Stimulated activated CD4-positive, alpha-beta T cell treated with anti-CD3 and anti-CD28 coated beads, Interleukin-1b, Interleukin-23, amount 100 ng/mL, for 1 hour (primary cell): Measurements from ENCODE around the gene CDC42BPA.
"Not testable (repeated sequence)": the region's sequence is repeated elsewhere in the genome, so short reads cannot be mapped to it uniquely, and the experiment has no call there.

Experiments used
- DNase-seq, 2 donors: peaks; one replicate each; pipeline ENCODE4 v3.0.0-alpha.2; 2020; ENCODE audit warnings: low read depth in 2 of 2

Gene CDC42BPA

DNA sequence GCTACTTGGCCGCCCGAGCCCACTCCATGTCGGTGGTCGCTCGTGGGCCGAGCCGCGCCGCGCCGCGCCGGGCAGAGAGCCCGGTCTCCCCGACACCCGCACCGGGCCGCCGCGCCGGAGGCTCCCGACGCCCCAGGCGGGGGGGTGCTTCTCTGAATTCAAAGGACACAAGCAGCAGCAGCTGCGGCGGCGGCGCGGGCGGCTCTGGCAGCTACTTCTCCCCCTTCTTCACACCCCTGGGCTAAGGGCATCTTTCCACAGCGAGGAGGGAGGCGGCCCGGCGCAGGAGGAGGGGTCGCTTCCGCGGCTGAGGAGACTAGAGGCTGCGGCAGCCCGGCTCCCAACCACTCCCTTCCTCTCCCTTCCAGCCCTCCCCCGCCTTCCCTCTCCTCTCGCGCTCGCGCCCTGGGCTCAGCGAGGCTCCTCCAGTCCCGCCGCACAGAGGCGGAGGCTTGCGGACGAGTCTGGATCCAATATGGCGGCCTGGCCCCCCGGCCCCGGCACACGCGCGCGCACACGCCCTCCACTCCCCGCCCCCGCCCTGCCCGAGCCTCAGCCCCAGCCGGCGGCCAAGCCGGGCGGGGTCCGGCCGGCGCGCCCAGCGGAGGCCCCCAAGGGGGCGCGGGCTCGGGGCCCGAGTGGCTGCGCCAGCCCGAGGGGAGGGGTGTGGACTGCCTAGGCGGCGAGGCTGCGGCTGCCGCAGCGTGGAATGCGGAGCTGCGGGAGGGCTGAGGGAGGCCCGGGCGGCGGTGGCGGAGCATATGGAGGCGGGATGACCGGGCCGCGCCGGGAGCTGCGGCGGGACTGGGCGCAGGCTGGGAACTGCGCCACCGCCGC is at the start of gene CDC42BPA:
Gene CDC42BPA, minus strand, starts transcription at position 477 of the 837 bp plus-strand sequence. CDS start 1,310 bp downstream, outside the sequence.
- no peak for DNase-seq

DNA sequence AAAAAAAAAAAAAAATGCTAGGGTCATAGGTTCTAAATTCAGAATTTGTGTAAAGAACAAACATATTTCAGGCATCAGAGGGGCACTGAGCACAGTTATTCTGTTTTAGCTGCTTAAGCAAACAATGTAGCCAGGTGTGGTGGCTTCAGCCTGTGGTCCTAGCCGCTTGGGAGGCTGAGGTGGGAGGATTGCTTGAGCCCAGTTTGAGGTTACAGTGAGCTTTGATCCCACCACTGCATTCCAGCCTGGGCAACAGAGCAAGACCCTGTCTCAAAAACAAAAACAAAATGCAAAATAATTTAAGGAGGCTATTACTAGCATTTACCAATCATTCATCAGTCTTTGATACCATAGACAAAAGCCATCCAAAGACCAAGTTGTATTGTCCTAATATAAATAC is 49.7 kb upstream of the CDC42BPA start:
- no peak for DNase-seq

DNA sequence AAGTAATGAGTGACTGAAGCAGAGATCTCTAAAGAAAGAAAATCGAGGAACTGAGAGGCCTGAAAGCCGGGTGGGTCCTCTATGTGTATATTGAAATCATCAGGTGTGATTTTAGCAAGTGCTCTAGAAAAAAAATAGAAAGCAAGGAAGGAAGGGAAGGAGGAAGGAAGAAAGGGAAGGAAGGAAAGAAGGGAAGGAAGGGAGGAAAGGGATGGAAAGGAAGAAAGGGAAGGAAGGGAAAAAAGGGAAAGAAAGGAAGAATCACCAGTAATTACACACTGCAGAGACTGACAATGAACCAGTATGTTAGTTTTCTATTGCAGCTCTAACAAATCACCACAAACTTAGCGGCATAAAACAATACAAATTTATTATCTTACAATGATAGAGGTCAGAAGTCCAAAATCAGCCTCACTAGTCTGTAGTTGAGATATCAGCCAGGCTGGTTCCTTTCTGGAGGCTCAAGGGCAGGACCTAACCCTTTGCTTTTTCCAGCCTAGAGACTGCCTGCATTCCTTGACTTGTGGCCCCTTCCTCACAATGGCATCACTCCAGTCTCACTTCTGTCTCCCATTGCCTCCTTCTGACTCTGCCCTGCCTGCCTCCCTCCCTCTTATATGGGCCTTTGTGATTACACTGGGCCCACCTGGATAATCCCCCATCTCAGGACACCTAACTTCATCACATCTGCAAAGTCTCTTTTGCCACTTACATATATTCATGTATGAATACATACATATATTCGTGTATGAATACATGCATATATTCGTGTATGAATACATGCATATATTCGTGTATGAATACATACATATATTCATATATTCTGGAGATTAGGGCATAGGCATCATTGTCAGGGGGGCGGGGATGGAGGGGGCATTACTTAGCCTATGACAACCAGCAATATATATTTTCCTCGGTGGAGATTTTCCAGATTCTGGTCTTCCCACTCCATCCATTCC is 47.5 kb upstream of the CDC42BPA start:
- DNase-seq = no peak

- DNase-seq = no peak
Observed at GRCh38 chr1:227364657-227365056, 46.4 kb upstream of the CDC42BPA start.

- no peak for DNase-seq
Observed at GRCh38 chr1:227363825-227364224, 45.5 kb upstream of the CDC42BPA start.

- DNase-seq = no peak
Observed at GRCh38 chr1:227362039-227362438, 43.7 kb upstream of the CDC42BPA start.

- no peak for DNase-seq
Observed at GRCh38 chr1:227357927-227358302, 39.6 kb upstream of the CDC42BPA start.

- no peak for DNase-seq
Observed at GRCh38 chr1:227357171-227357926, 39.1 kb upstream of the CDC42BPA start.

GRCh38 chr1:227356620-227357146 is 38.4 kb upstream of the CDC42BPA start:
- no peak for DNase-seq

DNA sequence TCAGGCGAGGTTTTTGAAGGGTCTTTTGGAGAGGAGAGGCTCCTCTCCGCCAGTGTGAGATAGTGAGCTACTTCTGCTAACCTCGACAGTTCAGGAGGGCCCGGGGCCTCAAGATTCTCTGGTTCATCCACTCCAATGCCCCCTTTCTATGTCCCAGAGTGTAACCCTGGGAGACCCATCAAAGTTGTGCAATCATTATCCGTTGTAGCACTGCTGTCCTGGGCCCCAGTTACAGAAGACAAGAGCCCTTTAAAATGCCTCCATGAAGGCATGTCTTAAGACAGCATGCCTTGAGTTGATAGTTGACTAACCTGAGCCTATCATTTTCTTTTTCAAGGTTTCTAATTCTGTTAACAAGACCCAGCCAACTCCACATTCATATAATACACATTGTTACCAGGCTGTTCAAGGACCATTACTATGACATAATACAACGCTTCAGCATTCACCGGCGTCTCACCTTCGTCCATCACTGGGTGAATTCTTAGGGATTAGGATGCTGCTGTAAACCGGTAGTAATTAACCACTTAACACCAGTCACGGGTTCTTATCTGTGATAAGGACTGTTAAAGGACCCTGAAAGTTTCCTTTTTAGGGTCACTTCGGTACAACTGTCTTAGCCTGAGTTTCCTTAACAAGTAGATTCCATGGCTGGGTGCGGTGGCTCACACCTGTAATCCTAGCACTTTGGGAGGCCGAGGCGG is 37.4 kb upstream of the CDC42BPA start:
- DNase-seq = no peak

DNA sequence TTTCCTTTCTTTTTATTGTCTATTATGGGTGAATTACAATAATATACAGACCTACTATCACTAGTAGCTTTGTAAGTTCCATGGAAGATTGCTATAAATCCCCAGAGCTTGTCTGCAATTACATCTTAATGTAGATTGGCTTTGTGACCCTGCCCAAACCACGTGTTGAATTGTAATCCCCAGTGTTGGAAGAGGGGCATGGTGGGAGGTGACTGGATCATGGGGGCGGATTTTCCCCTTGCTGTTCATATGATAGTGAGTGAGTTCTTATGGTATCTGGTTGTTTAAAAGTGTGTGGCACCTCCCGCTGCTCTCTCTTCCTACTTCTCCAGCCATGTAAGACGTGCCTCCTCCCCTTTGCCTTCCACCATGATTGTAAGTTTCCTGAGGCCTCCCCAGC is 34.9 kb upstream of the CDC42BPA start:
- DNase-seq = no peak

DNA sequence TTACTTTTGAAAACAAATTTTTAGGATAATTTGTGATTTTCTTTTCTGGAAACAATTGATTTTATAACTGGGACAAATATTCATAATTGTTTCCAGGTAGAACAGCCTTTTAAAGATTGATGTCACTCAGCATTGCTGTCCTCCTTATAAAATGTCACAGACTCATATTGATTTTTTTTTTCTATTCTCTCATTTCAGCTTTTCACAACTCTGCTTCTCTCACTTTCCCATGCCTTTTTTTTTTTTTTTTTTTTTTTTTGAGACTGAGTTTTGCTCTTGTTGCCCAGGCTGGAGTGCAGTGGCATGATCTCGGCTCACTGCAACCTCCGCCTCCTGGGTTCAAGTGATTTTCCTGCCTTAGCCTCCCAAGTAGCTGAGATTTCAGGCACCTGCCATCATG is 33.9 kb upstream of the CDC42BPA start:
- DNase-seq = not testable (repeated sequence)

- DNase-seq = no peak
Observed at GRCh38 chr1:227351443-227351842, 33.2 kb upstream of the CDC42BPA start.

DNA sequence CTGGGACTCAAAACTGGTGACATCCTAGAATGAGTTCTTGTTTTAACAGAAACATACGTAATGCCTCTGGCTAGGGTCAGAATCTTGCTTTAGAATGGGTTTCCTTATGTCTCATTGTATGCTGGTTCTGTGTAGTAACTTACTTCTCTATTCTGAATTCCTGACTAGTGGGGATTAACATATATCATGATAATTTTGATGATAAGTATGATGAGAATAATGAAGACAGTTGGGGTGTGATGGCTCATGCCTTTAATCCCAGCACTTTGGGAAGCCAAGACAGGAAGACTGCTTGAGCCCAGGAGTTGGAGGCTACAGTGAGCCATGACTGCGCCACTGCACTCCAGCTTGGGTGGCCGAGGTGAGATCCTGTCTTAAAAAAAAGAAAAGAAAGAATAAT is 31.7 kb upstream of the CDC42BPA start:
- no peak for DNase-seq

GRCh38 chr1:227343727-227344551 is 25.6 kb upstream of the CDC42BPA start:
- no peak for DNase-seq

- no peak for DNase-seq
Observed at GRCh38 chr1:227343206-227343605, 24.9 kb upstream of the CDC42BPA start.

- DNase-seq = no peak
Observed at GRCh38 chr1:227342075-227342829, 24.0 kb upstream of the CDC42BPA start.

DNA sequence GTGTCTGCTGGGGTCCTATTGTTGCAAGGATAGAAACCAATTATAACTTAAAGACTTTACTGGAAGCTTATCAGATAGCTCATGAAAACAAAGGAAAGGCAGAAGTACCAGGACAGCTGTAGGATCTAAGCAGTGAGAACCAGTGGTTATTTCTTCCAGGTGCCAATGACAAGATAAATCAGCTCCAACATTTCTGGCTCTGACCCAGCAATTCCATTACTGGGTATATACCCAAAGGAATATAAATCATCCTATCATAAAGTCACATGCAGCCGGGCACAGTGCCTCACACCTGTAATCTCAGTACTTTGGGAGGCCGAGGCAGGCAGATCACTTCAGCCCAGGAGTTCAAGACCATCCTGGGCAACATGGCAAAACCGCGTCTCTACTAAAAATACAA is 17.8 kb upstream of the CDC42BPA start:
- DNase-seq = not testable (repeated sequence)
